Karpas-422 (cell line): Measurements from ENCODE around the gene SPSB1. TPM values are rescaled to one million over a fixed set of nuclear protein-coding genes. Genes with fewer than 3 reads are reported as not detected.

Experiments used
- DNase-seq: peaks from one replicate; pipeline ENCODE4 v3.0.0-alpha.2; 2015
- H2AFZ ChIP-seq: fragments of 200-600 bp; sonication (generic); 2 replicates; pipeline ENCODE4 v1.6.1; 2014; ENCODE audit warnings: antibody characterized with exemption, low read length, mixed read lengths
- H3K27ac ChIP-seq: fragments of 200-600 bp; sonication (generic); 2 replicates; pipeline ENCODE4 v1.5.1; 2014; ENCODE audit warnings: mild to moderate bottlenecking, low read length, moderate library complexity
- H3K27me3 ChIP-seq: fragments of 200-600 bp; sonication (generic); 2 replicates; pipeline ENCODE4 v1.6.1; 2014; ENCODE audit warnings: low read length, mixed read lengths
- H3K36me3 ChIP-seq: fragments of 200-600 bp; sonication (generic); 2 replicates; pipeline ENCODE4 v1.6.1; 2014; ENCODE audit warnings: low read length, mixed read lengths; ENCODE audit not compliant: insufficient read depth
- H3K4me1 ChIP-seq: fragments of 200-600 bp; sonication (generic); 2 replicates; pipeline ENCODE4 v1.6.1; 2014; ENCODE audit warnings: mild to moderate bottlenecking, low read length, mixed read lengths
- H3K4me2 ChIP-seq: fragments of 200-600 bp; sonication (generic); 2 replicates; pipeline ENCODE4 v1.6.1; 2014; ENCODE audit warnings: low read length, low read depth, mild to moderate bottlenecking; ENCODE audit not compliant: poor library complexity, severe bottlenecking
- H3K4me3 ChIP-seq: fragments of 200-600 bp; sonication (generic); 2 replicates; pipeline ENCODE4 v1.5.1; 2014; ENCODE audit warnings: mild to moderate bottlenecking, antibody characterized with exemption, low read length, mixed read lengths
- H3K79me2 ChIP-seq: fragments of 200-600 bp; sonication (generic); 2 replicates; pipeline ENCODE4 v1.6.1; 2014; ENCODE audit warnings: mild to moderate bottlenecking, low read length, mixed read lengths
- H3K9ac ChIP-seq: fragments of 200-600 bp; sonication (generic); 2 replicates; pipeline ENCODE4 v1.6.0; 2014; ENCODE audit warnings: low read length
- H3K9me2 ChIP-seq: fragments of 200-600 bp; sonication (generic), shearing (Covaris generic); replicated peaks from 2 replicates; pipeline ENCODE4 v1.6.0; 2014; ENCODE audit warnings: mild to moderate bottlenecking, low read length, moderate library complexity; ENCODE audit not compliant: insufficient read depth
- H3K9me3 ChIP-seq: fragments of 300-700, 200-600 bp; sonication (generic); 2 replicates; pipeline ENCODE4 v1.6.1; 2014; ENCODE audit warnings: low read length, mixed read lengths
- H4K20me1 ChIP-seq: fragments of 200-600 bp; sonication (generic); 2 replicates; pipeline ENCODE4 v1.6.1; 2014; ENCODE audit warnings: mild to moderate bottlenecking, antibody characterized with exemption, low read length, low read depth; ENCODE audit not compliant: insufficient read depth
- total RNA-seq: library from RNA; depleted of rRNA; stranded (reverse); fragments of >200 nt; shearing (Covaris generic); gene quantifications from 2 replicates; pipeline ENCODE4 v1.2.3, GENCODE V29; 2014; ENCODE audit warnings: low replicate concordance

The SPSB1 gene
- total RNA-seq, 1 experiment from 2014 or later: not detected

GRCh38 chr1:9247894-9248293 lies 44.8 kb upstream of the SPSB1 start:
- Histone ChIP-seq H3K4me2 (no peak overlapping the region), H3K27me3 (no peaks in the 10 kb centered on the region), H3K9ac (no peak overlapping the region), H3K4me1 (no peaks in the 10 kb centered on the region), H4K20me1 (no peaks in the 10 kb centered on the region), H3K4me3 (no peak overlapping the region), H3K36me3 (no peaks in the 10 kb centered on the region), H3K79me2 (peaks cover 4% of the 10 kb centered on the region; the same call in 1 of the 2 replicates), H3K9me3 (no peaks in the 10 kb centered on the region), H3K9me2 (no peaks in the 10 kb centered on the region), H2AFZ (no peak overlapping the region), H3K27ac (no peak overlapping the region)
- no peak for DNase-seq

GRCh38 chr1:9248341-9249262 lies 44.1 kb upstream of the SPSB1 start:
- Histone ChIP-seq H3K36me3 (no peaks in the 10 kb centered on the region), H3K9ac (no peak overlapping the region), H3K4me1 (no peaks in the 10 kb centered on the region), H3K4me2 (no peak overlapping the region), H3K9me2 (no peaks in the 10 kb centered on the region), H4K20me1 (no peaks in the 10 kb centered on the region), H3K27me3 (no peaks in the 10 kb centered on the region), H2AFZ (no peak overlapping the region), H3K27ac (no peak overlapping the region), H3K4me3 (no peak overlapping the region), H3K9me3 (no peaks in the 10 kb centered on the region), H3K79me2 (peaks cover 4% of the 10 kb centered on the region; the same call in 1 of the 2 replicates)
- no peak for DNase-seq

GRCh38 chr1:9249263-9249533 lies 43.5 kb upstream of the SPSB1 start:
- Histone ChIP-seq H2AFZ (no peak overlapping the region), H3K79me2 (peaks cover 4% of the 10 kb centered on the region; the same call in 1 of the 2 replicates), H3K4me2 (no peak overlapping the region), H3K9me3 (no peaks in the 10 kb centered on the region), H4K20me1 (no peaks in the 10 kb centered on the region), H3K27me3 (no peaks in the 10 kb centered on the region), H3K27ac (no peak overlapping the region), H3K9me2 (no peaks in the 10 kb centered on the region), H3K4me3 (no peak overlapping the region), H3K9ac (no peak overlapping the region), H3K36me3 (no peaks in the 10 kb centered on the region), H3K4me1 (no peaks in the 10 kb centered on the region)
- no peak for DNase-seq

- Histone ChIP-seq H3K9me2 (no peaks in the 10 kb centered on the region), H3K36me3 (no peaks in the 10 kb centered on the region), H3K9me3 (no peaks in the 10 kb centered on the region), H2AFZ (no peak overlapping the region), H4K20me1 (no peaks in the 10 kb centered on the region), H3K79me2 (peaks cover 1% of the 10 kb centered on the region; the same call in 1 of the 2 replicates), H3K27ac (no peak overlapping the region), H3K4me2 (no peak overlapping the region), H3K4me1 (no peaks in the 10 kb centered on the region), H3K4me3 (no peak overlapping the region), H3K9ac (no peak overlapping the region), H3K27me3 (no peaks in the 10 kb centered on the region)
- peak; percentile 68 for DNase-seq
Observed at GRCh38 chr1:9249534-9250410, 42.9 kb upstream of the SPSB1 start.

GRCh38 chr1:9250411-9251381 lies 42.0 kb upstream of the SPSB1 start:
- no peak overlapping the region for H3K4me3 ChIP-seq
- no peak overlapping the region for H3K9ac ChIP-seq
- DNase-seq: no peak
- no peaks in the 10 kb centered on the region for H4K20me1 ChIP-seq
- no peaks in the 10 kb centered on the region for H3K9me3 ChIP-seq
- no peaks in the 10 kb centered on the region for H3K27me3 ChIP-seq
- no peaks in the 10 kb centered on the region for H3K36me3 ChIP-seq
- no peaks in the 10 kb centered on the region for H3K4me1 ChIP-seq
- H2AFZ ChIP-seq: no peak overlapping the region
- H3K27ac ChIP-seq: no peak overlapping the region
- H3K4me2 ChIP-seq: no peak overlapping the region
- no peaks in the 10 kb centered on the region for H3K79me2 ChIP-seq
- H3K9me2 ChIP-seq: no peaks in the 10 kb centered on the region

- Histone ChIP-seq H3K27ac (no peak overlapping the region), H4K20me1 (no peaks in the 10 kb centered on the region), H3K9me2 (no peaks in the 10 kb centered on the region), H3K9ac (no peak overlapping the region), H3K4me2 (no peak overlapping the region), H3K27me3 (no peaks in the 10 kb centered on the region), H3K36me3 (no peaks in the 10 kb centered on the region), H3K4me1 (no peaks in the 10 kb centered on the region), H2AFZ (no peak overlapping the region), H3K4me3 (no peak overlapping the region), H3K9me3 (no peaks in the 10 kb centered on the region), H3K79me2 (no peaks in the 10 kb centered on the region)
- DNase-seq: no peak
Observed at GRCh38 chr1:9251501-9251900, 41.2 kb upstream of the SPSB1 start.

- no peaks in the 10 kb centered on the region for H3K4me1 ChIP-seq
- H3K9me3 ChIP-seq: peaks cover under 1% of the 10 kb centered on the region; the same call in 1 of the 2 replicates
- no peak overlapping the region for H3K27ac ChIP-seq
- no peaks in the 10 kb centered on the region for H3K9me2 ChIP-seq
- no peak overlapping the region for H3K9ac ChIP-seq
- H3K36me3 ChIP-seq: no peaks in the 10 kb centered on the region
- peaks cover 7% of the 10 kb centered on the region; the same call in 1 of the 2 replicates for H3K79me2 ChIP-seq
- H2AFZ ChIP-seq: no peak overlapping the region
- H3K4me2 ChIP-seq: no peak overlapping the region
- no peaks in the 10 kb centered on the region for H4K20me1 ChIP-seq
- DNase-seq: no peak
- H3K4me3 ChIP-seq: no peak overlapping the region
- no peaks in the 10 kb centered on the region for H3K27me3 ChIP-seq
Observed at GRCh38 chr1:9253004-9253403, 39.7 kb upstream of the SPSB1 start.
